Ishikawa (cell line): ENCODE results near the gene CYP4F11.

Source experiments
- CEBPB ChIP-seq: IDR thresholded peaks from 2 replicates; pipeline ENCODE4 v1.6.1; 2012
- CREB1 ChIP-seq: IDR thresholded peaks from 2 replicates; pipeline ENCODE4 v1.6.1; 2012; ENCODE audit warnings: low read depth
- EGR1 ChIP-seq: IDR thresholded peaks from 2 replicates; pipeline ENCODE4 v1.6.1; 2012
- EP300 ChIP-seq: IDR thresholded peaks from 2 replicates; pipeline ENCODE4 v1.6.1; 2012; ENCODE audit warnings: borderline replicate concordance
- FOXM1 ChIP-seq: IDR thresholded peaks from 2 replicates; pipeline ENCODE4 v1.6.1; 2012; ENCODE audit warnings: low read depth, borderline replicate concordance
- NFIC ChIP-seq: IDR thresholded peaks from 2 replicates; pipeline ENCODE4 v1.6.1; 2012
- RAD21 ChIP-seq: IDR thresholded peaks from 2 replicates; pipeline ENCODE4 v1.6.1; 2012; ENCODE audit warnings: low read depth
- TAF1 ChIP-seq: IDR thresholded peaks from 2 replicates; pipeline ENCODE4 v1.6.1; 2012; ENCODE audit warnings: low read depth, mild to moderate bottlenecking
- TCF12 ChIP-seq: IDR thresholded peaks from 2 replicates; pipeline ENCODE4 v1.6.1; 2012; ENCODE audit warnings: low read depth
- TEAD4 ChIP-seq: IDR thresholded peaks from 2 replicates; pipeline ENCODE4 v1.6.1; 2012
- USF1 ChIP-seq: IDR thresholded peaks from 2 replicates; pipeline ENCODE4 v1.6.1; 2012
- YY1 ChIP-seq: IDR thresholded peaks from 2 replicates; pipeline ENCODE4 v1.6.1; 2012; ENCODE audit warnings: low read depth
- ZBTB7A ChIP-seq: IDR thresholded peaks from 2 replicates; pipeline ENCODE4 v1.6.1; 2012; ENCODE audit warnings: low read depth
- TF ChIP-seq, protein P1 (sequence below): IDR thresholded peaks from 2 replicates; pipeline ENCODE4 v1.6.1; 2012; ENCODE audit warnings: low read depth, mild to moderate bottlenecking
- TF ChIP-seq, protein P2 (sequence below): IDR thresholded peaks from 2 replicates; pipeline ENCODE4 v1.6.1; 2012

Gene CYP4F11

GRCh38 chr19:15905026-15905425 is 29.3 kb downstream of the CYP4F11 start:
- no peak for TF ChIP-seq EGR1

- TF ChIP-seq FOXM1, result no peak
- TF ChIP-seq, protein P1, sequence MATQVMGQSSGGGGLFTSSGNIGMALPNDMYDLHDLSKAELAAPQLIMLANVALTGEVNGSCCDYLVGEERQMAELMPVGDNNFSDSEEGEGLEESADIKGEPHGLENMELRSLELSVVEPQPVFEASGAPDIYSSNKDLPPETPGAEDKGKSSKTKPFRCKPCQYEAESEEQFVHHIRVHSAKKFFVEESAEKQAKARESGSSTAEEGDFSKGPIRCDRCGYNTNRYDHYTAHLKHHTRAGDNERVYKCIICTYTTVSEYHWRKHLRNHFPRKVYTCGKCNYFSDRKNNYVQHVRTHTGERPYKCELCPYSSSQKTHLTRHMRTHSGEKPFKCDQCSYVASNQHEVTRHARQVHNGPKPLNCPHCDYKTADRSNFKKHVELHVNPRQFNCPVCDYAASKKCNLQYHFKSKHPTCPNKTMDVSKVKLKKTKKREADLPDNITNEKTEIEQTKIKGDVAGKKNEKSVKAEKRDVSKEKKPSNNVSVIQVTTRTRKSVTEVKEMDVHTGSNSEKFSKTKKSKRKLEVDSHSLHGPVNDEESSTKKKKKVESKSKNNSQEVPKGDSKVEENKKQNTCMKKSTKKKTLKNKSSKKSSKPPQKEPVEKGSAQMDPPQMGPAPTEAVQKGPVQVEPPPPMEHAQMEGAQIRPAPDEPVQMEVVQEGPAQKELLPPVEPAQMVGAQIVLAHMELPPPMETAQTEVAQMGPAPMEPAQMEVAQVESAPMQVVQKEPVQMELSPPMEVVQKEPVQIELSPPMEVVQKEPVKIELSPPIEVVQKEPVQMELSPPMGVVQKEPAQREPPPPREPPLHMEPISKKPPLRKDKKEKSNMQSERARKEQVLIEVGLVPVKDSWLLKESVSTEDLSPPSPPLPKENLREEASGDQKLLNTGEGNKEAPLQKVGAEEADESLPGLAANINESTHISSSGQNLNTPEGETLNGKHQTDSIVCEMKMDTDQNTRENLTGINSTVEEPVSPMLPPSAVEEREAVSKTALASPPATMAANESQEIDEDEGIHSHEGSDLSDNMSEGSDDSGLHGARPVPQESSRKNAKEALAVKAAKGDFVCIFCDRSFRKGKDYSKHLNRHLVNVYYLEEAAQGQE, result no peak
- no peak for TF ChIP-seq EGR1
- no peak for TF ChIP-seq TEAD4
- no peak for TF ChIP-seq CEBPB
- TF ChIP-seq EP300, result no peak
- TF ChIP-seq, protein P2, sequence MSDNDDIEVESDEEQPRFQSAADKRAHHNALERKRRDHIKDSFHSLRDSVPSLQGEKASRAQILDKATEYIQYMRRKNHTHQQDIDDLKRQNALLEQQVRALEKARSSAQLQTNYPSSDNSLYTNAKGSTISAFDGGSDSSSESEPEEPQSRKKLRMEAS, result no peak
- no peak for TF ChIP-seq RAD21
- TF ChIP-seq TAF1, result no peak
These were observed 32.1 kb downstream of the CYP4F11 start for GRCh38 chr19:15902254-15902653.

GRCh38 chr19:15900504-15900903 is 33.8 kb downstream of the CYP4F11 start:
- TF ChIP-seq NFIC (no peak), EGR1 (no peak), EP300 (no peak), RAD21 (no peak), ZBTB7A (no peak), USF1 (no peak)
- TF ChIP-seq, protein P1, result no peak

GRCh38 chr19:15897738-15898276 is 36.5 kb downstream of the CYP4F11 start, which contains the start of gene CYP4F2:
Gene CYP4F2, minus strand, starts transcription at chr19:15898074. Its CDS starts 463 bp downstream, at chr19:15897611.
- TF ChIP-seq USF1, result no peak
- TF ChIP-seq TCF12, result no peak
- no peak for TF ChIP-seq RAD21
- no peak for TF ChIP-seq ZBTB7A
- TF ChIP-seq CREB1, result no peak
- no peak for TF ChIP-seq EP300
- TF ChIP-seq, protein P2, result no peak
- TF ChIP-seq, protein P1, result no peak
- TF ChIP-seq EGR1, result no peak
- TF ChIP-seq YY1, result no peak
- no peak for TF ChIP-seq NFIC
- TF ChIP-seq TEAD4, result no peak
- TF ChIP-seq CEBPB, result no peak
- TF ChIP-seq TAF1, result no peak
- TF ChIP-seq FOXM1, result no peak

DNA sequence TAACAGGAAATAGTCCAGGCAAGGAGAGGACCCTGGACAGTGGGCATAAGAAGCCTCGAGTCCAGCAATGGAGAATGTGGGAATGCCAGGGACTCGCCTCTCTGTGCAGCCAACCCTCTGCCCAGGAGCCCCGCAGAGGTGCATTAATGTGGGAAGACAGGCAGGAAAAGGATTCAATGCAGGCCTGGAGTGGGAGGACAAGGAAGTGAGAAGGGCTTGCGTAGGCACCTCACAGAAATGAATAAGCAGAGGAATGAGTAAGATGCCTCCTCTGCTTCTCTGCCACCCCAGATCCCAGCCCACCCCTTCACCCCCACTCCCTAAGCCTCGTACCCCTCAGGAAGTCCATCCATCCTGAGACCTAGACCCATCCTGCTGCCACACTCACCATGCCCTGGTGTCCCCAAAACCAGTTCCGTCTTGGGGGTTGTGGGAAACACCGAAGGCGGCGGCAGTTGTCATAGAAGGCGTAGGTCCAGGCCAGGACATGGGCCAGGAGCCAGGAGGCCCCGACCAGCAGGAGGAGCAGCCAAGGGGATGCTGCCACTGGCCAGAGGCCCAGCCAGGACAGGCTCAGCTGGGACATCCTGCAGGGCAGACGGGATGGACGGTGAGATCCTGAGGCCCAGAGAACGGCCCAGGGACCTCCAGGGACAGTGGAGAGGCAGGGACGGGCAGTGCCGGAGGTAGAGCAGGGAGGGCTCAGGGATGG is 37.1 kb downstream of the CYP4F11 start:
- TF ChIP-seq FOXM1, result no peak
- TF ChIP-seq RAD21, result no peak
- no peak for TF ChIP-seq USF1
- TF ChIP-seq, protein P2, result no peak
- no peak for TF ChIP-seq YY1
